Choroid plexus epithelial cell (primary cell): ENCODE measurements around the gene INHBA.
A peak's percentile ranks its signal among the peaks of the same experiment; 100 is the strongest.

ENCODE experiments used
- DNase-seq: peaks from one replicate; pipeline ENCODE4 v3.0.0-alpha.2; 2010; ENCODE audit warnings: low read depth
- H3K4me3 ChIP-seq: 2 replicates; pipeline ENCODE4 v1.5.1; 2011; ENCODE audit warnings: low read depth, mild to moderate bottlenecking, control low read depth, low read length, moderate library complexity
- TF ChIP-seq, protein P1 (sequence below): conservative IDR thresholded peaks from 2 replicates; pipeline ENCODE4 v1.5.1; 2011; ENCODE audit warnings: low read depth, mild to moderate bottlenecking, control low read depth, inconsistent platforms, low read length, moderate library complexity

INHBA gene

DNA sequence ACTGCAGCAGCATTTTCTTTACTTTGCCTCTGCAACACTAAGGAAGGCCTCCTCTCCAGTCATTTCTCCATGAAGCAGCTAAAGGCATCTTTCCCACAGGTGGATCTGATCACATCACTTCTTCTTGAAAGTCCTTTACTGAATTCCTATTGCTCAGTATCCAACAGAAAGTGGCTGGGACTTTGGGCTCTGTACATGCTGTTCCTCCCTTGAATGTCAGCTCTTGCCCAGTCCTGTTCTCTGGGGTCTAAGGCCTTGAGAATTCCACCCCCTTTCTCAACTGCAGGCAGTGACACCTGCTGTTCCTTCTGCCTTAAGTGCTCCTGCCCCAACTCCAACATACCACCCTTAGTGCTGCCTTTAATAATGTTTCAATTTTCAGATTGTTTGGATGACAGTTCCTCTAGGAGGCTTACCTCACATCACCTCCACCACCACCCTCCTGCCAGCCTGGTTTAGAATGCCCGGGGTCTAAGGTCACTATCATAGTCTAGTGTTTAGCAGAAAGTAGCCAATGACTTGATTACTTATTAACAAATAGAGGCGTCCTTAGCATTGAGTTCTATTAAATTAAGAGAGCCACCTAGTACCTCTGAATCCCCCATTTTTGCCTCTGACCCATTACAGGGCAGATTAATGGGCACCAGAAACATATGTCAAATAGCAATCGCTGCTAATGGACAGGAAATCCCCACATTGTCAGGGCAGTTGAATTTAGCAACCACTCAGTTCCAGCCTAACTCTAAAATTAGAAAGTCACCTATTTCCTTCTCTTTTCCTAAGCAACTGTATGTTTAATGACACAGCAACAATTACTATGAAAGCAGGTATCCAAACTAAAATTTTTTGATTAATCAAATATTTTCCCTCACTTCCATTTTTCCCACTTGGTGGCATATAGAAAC, 11.4 kb downstream of the INHBA start:
- no peak overlapping the region for H3K4me3 ChIP-seq
- TF ChIP-seq, protein P1, sequence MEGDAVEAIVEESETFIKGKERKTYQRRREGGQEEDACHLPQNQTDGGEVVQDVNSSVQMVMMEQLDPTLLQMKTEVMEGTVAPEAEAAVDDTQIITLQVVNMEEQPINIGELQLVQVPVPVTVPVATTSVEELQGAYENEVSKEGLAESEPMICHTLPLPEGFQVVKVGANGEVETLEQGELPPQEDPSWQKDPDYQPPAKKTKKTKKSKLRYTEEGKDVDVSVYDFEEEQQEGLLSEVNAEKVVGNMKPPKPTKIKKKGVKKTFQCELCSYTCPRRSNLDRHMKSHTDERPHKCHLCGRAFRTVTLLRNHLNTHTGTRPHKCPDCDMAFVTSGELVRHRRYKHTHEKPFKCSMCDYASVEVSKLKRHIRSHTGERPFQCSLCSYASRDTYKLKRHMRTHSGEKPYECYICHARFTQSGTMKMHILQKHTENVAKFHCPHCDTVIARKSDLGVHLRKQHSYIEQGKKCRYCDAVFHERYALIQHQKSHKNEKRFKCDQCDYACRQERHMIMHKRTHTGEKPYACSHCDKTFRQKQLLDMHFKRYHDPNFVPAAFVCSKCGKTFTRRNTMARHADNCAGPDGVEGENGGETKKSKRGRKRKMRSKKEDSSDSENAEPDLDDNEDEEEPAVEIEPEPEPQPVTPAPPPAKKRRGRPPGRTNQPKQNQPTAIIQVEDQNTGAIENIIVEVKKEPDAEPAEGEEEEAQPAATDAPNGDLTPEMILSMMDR = no peak
- DNase-seq = no peak

DNA sequence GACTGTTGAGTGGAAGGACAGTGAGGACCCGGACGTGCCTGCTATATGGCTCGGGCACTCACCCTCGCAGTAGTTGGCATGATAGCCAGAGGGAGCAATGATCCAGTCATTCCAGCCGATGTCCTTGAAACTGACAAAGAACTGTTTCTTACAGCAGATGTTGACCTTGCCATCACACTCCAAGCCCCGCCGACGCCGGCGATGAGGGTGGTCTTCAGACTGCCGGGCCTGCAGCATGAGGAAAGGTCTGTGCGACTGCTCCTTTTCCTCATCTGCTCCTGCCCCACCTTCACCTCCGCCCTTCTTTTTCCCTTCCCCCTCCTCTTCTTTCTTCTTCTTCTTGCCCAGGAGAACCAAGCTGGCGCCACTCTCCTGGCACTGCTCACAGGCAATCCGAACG, 13.1 kb downstream of the INHBA start:
- TF ChIP-seq, protein P1 = no peak
- DNase-seq = no peak
- H3K4me3 ChIP-seq = no peak overlapping the region

DNA sequence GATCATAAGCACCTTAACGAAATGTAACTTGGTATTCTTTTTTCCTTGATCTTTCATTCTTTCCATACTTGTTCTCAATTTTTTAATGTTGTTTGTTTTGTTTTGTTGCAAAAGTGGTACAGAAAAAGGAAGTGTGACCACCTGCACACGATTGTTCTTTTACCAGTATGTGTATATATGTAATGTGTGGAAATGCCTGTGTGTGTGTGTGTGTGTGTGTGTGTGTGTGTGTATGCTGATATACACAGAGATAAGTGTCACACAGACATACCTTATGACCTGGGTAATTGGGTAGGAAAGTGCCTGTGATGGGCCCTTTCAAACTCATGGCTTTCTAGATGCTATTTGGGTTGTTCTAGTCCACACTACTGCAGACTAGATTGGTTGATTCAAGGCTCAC, 14.0 kb downstream of the INHBA start:
- TF ChIP-seq, protein P1 = no peak
- no peak for DNase-seq
- no peak overlapping the region for H3K4me3 ChIP-seq

DNA sequence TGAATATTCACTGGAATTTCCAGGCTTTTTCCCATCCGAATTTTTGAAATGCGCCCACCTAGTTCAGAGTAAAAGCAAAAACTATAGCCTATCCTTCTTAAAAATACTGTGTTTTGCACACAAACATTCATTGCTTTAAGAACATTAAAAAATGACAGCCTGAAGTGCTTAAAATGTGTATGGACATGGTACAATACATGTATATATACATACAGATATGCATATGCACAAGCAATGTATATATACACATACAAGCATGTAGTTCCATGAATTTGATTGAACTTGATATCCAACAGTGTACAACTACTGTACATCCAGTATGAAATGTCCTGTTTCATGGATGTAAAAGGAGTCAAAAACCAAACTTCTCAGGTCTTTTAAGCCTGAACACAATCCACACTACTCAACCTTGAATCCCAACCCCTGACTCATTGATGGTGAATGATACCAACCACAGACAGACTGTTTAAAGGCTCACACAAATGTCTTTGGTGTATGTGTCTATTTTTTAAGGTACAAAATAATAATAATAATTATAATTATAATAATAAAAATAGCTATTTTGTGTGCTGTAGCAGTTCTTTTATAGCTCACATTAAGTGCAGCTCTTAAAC, 14.8 kb downstream of the INHBA start:
- TF ChIP-seq, protein P1 = no peak
- peak; percentile 44 for DNase-seq
- H3K4me3 ChIP-seq = no peak overlapping the region

DNA sequence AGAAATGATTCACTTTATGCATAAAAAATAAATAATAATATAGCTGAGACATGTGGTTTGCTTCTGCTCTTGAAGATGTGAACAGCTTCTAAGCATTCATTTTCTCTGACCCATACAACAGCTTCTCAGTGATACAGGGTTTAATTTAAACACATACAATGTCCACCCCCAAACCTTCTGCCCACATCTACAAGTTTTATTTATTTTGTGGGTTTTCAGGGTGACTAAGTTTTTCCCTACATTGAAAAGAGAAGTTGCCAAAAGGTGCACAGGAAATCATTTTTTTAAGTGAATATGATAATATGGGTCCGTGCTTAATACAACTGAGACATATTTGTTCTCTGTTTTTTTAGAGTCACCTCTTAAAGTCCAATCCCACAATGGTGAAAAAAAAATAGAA, 17.2 kb downstream of the INHBA start:
- TF ChIP-seq, protein P1 = no peak
- H3K4me3 ChIP-seq = no peak overlapping the region
- DNase-seq = peak; percentile 64

DNA sequence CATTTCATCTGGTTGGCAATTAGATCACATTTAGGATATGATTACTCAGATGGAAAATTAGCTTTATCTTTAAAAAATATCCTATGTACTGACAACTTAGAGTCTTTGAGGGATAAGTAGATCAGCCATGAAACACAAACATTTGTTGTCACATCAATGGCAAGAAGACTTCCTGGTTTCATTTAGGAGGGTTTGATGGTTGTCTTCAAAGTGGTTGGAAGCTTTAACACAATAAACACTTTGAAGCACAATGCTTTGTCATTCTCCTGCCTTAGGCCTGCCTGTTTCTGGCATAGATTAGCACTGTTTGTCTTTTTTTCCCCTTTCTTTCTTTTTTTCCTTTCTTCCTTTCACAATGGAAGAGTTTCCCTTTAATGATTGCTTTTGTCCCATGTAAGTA, 20.5 kb downstream of the INHBA start:
- no peak overlapping the region for H3K4me3 ChIP-seq
- TF ChIP-seq, protein P1 = no peak
- DNase-seq = no peak

DNA sequence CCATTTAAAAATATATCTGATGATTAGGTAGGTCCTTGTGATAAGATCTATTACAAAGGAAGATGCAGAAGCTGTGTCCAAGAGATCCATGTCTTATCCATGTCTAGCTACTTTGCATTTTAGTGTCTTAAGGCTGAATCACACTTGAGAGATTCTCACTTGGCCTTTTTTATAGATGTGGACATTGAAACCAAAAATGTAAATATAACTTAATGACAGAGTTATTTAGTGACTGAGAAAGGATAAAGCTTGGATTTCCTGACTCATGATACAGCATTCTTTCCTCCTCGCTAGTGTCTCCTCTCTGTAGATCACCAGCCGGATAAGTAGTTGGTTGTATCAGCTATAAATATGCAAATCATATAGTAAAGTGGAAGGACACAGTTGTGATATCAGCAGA, 23.3 kb downstream of the INHBA start:
- TF ChIP-seq, protein P1 = no peak
- no peak for DNase-seq
- H3K4me3 ChIP-seq = no peak overlapping the region
